ENCODE measurements around the gene MADD.

DNA sequence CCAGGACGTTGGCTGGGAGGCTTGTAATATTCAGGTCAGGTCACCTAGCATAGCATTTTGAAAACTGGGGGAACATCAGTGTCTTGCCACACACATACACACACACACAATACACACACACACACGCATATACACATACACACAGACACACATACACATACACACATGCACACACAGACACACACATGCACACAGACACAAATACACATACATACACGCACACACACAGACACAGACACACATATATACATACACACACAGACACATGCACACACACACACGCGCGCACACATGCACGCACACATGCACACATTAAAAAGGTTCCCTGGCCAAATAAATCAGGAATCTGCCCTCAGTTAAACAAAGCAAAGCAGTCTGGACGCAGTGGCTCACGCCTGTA lies 70.1 kb downstream of the MADD start:
- TF ChIP-seq, protein P1, sequence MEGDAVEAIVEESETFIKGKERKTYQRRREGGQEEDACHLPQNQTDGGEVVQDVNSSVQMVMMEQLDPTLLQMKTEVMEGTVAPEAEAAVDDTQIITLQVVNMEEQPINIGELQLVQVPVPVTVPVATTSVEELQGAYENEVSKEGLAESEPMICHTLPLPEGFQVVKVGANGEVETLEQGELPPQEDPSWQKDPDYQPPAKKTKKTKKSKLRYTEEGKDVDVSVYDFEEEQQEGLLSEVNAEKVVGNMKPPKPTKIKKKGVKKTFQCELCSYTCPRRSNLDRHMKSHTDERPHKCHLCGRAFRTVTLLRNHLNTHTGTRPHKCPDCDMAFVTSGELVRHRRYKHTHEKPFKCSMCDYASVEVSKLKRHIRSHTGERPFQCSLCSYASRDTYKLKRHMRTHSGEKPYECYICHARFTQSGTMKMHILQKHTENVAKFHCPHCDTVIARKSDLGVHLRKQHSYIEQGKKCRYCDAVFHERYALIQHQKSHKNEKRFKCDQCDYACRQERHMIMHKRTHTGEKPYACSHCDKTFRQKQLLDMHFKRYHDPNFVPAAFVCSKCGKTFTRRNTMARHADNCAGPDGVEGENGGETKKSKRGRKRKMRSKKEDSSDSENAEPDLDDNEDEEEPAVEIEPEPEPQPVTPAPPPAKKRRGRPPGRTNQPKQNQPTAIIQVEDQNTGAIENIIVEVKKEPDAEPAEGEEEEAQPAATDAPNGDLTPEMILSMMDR (IDR thresholded peaks at IDR 0.05), result no peak
- TF ChIP-seq POLR2A (IDR thresholded peaks at IDR 0.05), result no peak

Data from lower leg skin (tissue), 3 donors.